Measurements from ENCODE around the gene RAB31. TPM values are rescaled to one million over a fixed set of nuclear protein-coding genes. Genes with fewer than 3 reads are reported as not detected.

RAB31 gene
- total and polyA plus RNA-seq, 2 of the 13 experiments (the other 11 are each of a cell fraction or from before 2014, with no cell fraction given) = 1.1 to 1.7 TPM

GRCh38 chr18:9741793-9742523 is 33.9 kb downstream of the RAB31 start (continued):
- TF ChIP-seq POGK (CRISPR knock-in tag; conservative IDR thresholded peaks at IDR 0.05) (no peak), IRF2 (CRISPR knock-in tag; IDR thresholded peaks at IDR 0.05) (no peak), ZNF646 (CRISPR knock-in tag; IDR thresholded peaks at IDR 0.05) (no peak), HES4 (CRISPR knock-in tag; IDR thresholded peaks at IDR 0.05; ENCODE audit: borderline replicate concordance) (no peak), POLR2G (IDR thresholded peaks at IDR 0.05; ENCODE audit: low read depth, low read length) (no peak), STAG1 (CRISPR knock-in tag; IDR thresholded peaks at IDR 0.05) (no peak), TSC22D2 (CRISPR knock-in tag; IDR thresholded peaks at IDR 0.05; ENCODE audit: borderline replicate concordance) (no peak), PCBP2 (optimal IDR thresholded peaks at IDR 0.05; ENCODE audit: low read depth, low read length, poor library complexity, severe bottlenecking) (no peak), GFI1 (CRISPR knock-in tag; IDR thresholded peaks at IDR 0.05; ENCODE audit: borderline replicate concordance) (no peak), ZNF891 (CRISPR knock-in tag; IDR thresholded peaks at IDR 0.05) (no peak), ARNT (IDR thresholded peaks at IDR 0.05) (no peak), ZNF672 (CRISPR knock-in tag; IDR thresholded peaks at IDR 0.05) (no peak), CREB3 (CRISPR knock-in tag; IDR thresholded peaks at IDR 0.05) (no peak), CENPT (CRISPR knock-in tag; IDR thresholded peaks at IDR 0.05; ENCODE audit: low read depth) (no peak), CSRNP1 (CRISPR knock-in tag; IDR thresholded peaks at IDR 0.05) (no peak), DMAP1 (CRISPR knock-in tag; IDR thresholded peaks at IDR 0.05) (no peak), ZNF776 (CRISPR knock-in tag; IDR thresholded peaks at IDR 0.05) (no peak), TIGD3 (CRISPR knock-in tag; IDR thresholded peaks at IDR 0.05; ENCODE audit: borderline replicate concordance) (no peak)
